ENCODE data around the gene ADIPOR2.

The ADIPOR2 gene

GRCh38 chr12:1830981-1831963 lies 140.4 kb downstream of the ADIPOR2 start:
- no peak for DNase-seq (ENCODE audit: low read depth)

- DNase-seq (ENCODE audit: low read depth) = no peak
Observed at GRCh38 chr12:1832801-1833595, 142.1 kb downstream of the ADIPOR2 start.

- DNase-seq (ENCODE audit: low read depth) = no peak
Observed at GRCh38 chr12:1833596-1834028, 142.7 kb downstream of the ADIPOR2 start.

- DNase-seq (ENCODE audit: low read depth) = no peak
Observed at GRCh38 chr12:1834186-1834925, 143.5 kb downstream of the ADIPOR2 start.

- no peak for DNase-seq (ENCODE audit: low read depth)
Observed at GRCh38 chr12:1835211-1836131, 144.6 kb downstream of the ADIPOR2 start.

- DNase-seq (ENCODE audit: low read depth) = no peak
Observed at GRCh38 chr12:1836241-1836803, 145.5 kb downstream of the ADIPOR2 start.

- no peak for DNase-seq (ENCODE audit: low read depth)
Observed at GRCh38 chr12:1836854-1837421, 146.1 kb downstream of the ADIPOR2 start.

GRCh38 chr12:1837541-1838204 lies 146.8 kb downstream of the ADIPOR2 start:
- no peak for DNase-seq (ENCODE audit: low read depth)

All from CMK (cell line).